Jurkat, Clone E6-1 (cell line): ENCODE data around the gene KCNS3.
A peak's percentile ranks its signal among the peaks of the same experiment; 100 is the strongest.
"Not testable (repeated sequence)": the region's sequence is repeated elsewhere in the genome, so short reads cannot be mapped to it uniquely, and the experiment has no call there.

Experiments used
- DNase-seq: peaks from one replicate; pipeline ENCODE4 v3.0.0-alpha.2; 2011; ENCODE audit warnings: low read depth, low spot score
- H3K4me3 ChIP-seq: 2 replicates; pipeline ENCODE4 v1.5.1; 2011; ENCODE audit warnings: mild to moderate bottlenecking, low read length, control low read depth, moderate library complexity

Gene KCNS3

DNA sequence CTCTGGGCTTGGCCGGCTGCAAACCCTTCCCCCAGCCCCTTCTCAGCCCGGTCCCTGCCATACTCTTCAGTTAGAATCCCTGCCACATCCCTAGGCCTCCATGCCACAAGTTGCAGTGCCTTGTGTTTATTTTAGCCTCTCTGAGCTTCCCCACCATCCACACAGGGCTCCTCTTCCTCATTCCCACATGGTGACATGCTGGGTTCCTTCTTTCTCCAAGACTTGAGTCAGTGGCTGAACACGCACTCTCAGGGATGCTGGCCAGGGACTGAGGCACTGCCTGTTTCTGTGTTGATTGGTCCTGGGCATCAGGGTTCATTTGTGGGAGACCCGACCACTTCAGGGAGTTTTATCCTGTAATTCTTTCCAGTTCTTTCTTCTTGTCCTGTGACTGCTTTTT lies 56.3 kb downstream of the KCNS3 start:
- no peak for DNase-seq
- H3K4me3 ChIP-seq: no peak overlapping the region

- DNase-seq: no peak
- no peak overlapping the region for H3K4me3 ChIP-seq
These were observed 56.9 kb downstream of the KCNS3 start for GRCh38 chr2:17935242-17935885.

GRCh38 chr2:17936599-17936998 lies 58.1 kb downstream of the KCNS3 start:
- no peak overlapping the region for H3K4me3 ChIP-seq
- no peak for DNase-seq

- no peak overlapping the region for H3K4me3 ChIP-seq
- no peak for DNase-seq
These were observed 61.7 kb downstream of the KCNS3 start for GRCh38 chr2:17940091-17940630.

GRCh38 chr2:17943444-17943843 lies 65.0 kb downstream of the KCNS3 start:
- no peak for DNase-seq
- no peak overlapping the region for H3K4me3 ChIP-seq

GRCh38 chr2:17947113-17947512 lies 68.6 kb downstream of the KCNS3 start:
- H3K4me3 ChIP-seq: no peak overlapping the region
- DNase-seq: no peak

- H3K4me3 ChIP-seq: no peak overlapping the region
- no peak for DNase-seq
These were observed 71.5 kb downstream of the KCNS3 start for GRCh38 chr2:17950006-17950405.

DNA sequence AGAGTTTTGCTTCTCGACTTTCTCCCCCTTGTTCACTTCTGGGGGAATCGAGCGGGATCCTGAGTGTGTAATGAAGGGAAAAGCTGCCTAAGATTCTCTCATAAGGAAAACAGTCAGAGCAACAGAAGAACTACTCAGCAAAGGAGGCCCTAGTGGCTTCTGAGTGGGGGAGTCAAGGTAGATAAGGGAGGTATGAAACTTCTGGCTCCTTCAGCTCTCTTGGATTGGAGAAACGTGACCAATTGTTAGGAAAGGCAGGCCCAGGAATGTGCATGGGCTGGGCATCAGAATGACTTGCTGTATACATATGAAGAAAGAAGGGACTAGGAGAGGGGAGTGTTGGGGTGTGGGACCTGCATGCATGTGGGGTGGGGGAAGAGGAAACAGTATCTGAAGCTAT lies 73.1 kb downstream of the KCNS3 start:
- H3K4me3 ChIP-seq: no peak overlapping the region
- DNase-seq: no peak

DNA sequence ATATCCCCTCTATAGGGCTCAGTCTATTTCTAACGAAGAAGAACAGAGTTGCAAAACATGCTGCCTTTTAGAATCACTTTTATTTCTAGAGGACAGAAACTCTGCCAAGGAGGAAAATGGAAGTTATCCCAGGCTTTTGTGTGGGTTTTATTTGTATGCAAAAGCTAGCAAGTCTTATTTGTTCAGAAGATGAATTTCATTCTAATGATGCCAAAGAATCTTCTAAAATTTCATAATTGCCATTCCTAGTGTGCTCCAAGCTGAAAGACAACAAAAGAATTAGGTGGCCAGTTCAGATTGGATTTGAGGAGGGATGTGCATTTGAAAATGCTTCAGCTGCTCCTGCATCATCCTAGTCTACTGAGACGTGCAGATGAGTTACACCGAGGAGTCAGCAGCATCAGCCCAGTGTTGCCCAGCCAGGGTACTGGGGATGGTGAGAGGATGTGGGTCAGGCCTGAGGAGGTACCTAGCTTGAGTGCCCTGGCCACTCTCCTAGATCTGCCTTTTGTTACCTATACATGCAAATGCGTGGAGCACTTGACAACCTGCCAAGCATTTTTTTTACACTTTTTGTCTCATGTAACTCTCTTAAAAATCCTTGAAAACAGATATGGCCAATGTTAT lies 80.1 kb downstream of the KCNS3 start:
- DNase-seq: no peak
- no peak overlapping the region for H3K4me3 ChIP-seq

- no peak for DNase-seq
- H3K4me3 ChIP-seq: no peak overlapping the region
These were observed 80.9 kb downstream of the KCNS3 start for GRCh38 chr2:17959356-17959755.

DNA sequence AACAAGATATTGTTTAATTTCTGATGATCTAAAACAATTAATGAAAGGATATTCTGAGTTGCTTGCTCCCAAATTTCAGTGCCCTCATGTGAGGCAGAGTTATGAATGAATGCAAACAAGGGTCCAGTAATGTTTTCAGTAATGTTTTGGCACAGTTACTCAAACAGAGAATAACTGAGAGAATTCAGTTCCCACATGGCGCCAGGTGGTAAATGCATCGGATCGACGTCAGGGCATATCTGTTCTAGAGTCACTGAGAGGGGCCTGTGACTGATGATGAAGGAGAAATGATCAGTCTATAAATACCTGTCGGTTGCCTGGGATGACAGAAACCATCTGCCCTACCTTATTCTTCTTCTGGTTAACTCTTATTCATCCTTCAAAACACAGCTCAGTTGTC lies 81.4 kb downstream of the KCNS3 start:
- no peak overlapping the region for H3K4me3 ChIP-seq

DNA sequence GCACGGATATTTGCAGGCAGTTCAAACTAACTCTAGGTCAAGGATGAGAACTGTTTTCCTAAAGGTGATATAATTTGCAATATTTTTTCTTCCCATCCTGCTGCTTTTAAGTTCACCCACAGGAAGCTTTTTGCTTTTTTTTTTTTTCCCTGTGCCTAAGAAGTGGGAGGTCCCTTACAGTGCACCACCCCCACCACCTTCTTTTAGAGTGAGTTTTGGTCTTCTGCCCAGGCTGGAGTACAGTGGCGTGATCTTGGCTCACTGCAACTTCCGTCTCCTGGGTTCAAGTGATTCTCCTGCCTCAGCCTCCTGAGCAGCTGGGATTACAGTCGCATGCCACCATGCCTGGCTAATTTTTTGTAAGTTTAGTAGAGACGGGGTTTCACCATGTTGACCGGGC lies 82.5 kb downstream of the KCNS3 start:
- peak; percentile 16 for DNase-seq
- no peak overlapping the region for H3K4me3 ChIP-seq

More for the DNA sequence above, 81.4 kb downstream of the KCNS3 start:
- DNase-seq: no peak

GRCh38 chr2:17961789-17962188 lies 83.3 kb downstream of the KCNS3 start:
- no peak overlapping the region for H3K4me3 ChIP-seq
- DNase-seq: no peak

DNA sequence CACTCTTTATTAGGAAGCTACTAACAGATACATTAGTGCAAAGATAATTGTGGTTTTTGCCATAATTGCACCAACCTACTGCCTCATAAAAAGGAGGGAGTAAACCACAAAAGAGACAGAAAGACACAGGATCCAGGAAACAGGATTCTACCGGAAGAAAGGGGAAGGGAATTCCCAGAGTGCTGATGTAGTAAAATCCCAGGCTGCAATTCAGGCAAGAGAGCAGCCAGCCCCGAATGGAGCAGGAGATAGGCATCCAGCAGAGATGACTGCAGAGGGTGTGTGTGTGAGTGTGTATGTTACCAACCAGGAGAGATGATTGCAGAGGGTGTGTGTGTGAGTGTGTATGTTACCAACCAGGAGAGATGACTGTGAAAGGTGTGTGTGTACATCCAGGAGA lies 84.4 kb downstream of the KCNS3 start:
- H3K4me3 ChIP-seq: no peak overlapping the region
- no peak for DNase-seq

DNA sequence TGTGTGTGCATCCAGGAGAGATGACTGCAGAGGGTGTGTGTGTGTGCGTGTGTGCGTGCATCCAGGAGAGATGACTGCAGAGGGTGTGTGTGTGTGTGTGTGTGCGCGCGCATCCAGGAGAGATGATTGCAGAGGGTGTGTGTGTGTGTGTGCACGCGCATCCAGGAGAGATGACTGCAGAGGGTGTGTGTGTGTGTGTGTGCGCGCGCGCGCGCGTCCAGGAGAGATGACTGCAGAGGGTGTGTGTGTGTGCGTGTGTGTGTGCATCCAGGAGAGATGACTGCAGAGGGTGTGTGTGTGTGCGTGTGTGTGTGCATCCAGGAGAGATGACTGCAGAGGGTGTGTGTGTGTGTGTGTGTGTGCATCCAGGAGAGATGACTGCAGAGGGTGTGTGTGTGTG lies 85.1 kb downstream of the KCNS3 start:
- DNase-seq, H3K4me3 ChIP-seq: not testable (repeated sequence)

DNA sequence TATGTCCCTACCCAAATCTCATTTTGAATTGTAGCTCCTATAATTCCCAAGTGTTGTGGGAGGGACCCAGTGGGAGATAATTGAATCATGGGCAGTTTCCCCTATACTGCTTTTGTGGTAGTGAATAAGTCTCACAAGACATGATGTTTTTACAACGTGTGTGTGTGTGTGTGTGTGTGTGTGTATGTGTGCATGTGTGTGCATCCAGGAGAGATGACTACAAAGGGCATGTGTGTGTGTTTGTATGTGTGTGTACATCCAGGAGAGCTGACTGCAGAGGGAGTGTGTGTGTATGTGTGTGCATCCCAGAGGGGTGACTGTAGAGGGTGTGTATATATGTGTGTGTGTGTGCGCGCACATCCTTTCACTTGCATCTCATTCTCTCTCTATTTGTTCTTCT lies 86.7 kb downstream of the KCNS3 start:
- no peak for DNase-seq

DNA sequence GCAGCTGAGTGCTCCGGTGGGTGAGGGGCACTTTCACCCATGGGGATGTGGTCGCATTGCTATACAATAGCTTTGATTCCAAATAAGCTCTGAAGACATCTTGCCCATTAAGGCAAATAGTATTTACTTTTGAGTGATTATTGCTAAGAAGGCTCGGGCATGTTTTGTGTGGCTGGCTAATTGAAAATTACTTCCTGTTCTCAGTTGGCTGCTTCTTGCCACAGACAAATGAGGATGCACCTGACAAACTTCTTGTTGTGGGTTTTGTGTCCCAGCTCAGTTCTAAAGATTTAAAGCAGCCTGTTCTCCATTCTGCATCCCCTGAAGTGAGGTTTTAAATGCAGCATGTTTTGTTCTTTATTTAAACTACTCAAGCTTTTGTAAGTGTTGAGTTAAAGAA lies 88.3 kb downstream of the KCNS3 start:
- H3K4me3 ChIP-seq: peak overlapping the region; percentile 21
- DNase-seq: peak; percentile 93

More for the DNA sequence above, 86.7 kb downstream of the KCNS3 start:
- H3K4me3 ChIP-seq: no peak overlapping the region

- no peak overlapping the region for H3K4me3 ChIP-seq
- no peak for DNase-seq
These were observed 91.2 kb downstream of the KCNS3 start for GRCh38 chr2:17969661-17970060.

DNA sequence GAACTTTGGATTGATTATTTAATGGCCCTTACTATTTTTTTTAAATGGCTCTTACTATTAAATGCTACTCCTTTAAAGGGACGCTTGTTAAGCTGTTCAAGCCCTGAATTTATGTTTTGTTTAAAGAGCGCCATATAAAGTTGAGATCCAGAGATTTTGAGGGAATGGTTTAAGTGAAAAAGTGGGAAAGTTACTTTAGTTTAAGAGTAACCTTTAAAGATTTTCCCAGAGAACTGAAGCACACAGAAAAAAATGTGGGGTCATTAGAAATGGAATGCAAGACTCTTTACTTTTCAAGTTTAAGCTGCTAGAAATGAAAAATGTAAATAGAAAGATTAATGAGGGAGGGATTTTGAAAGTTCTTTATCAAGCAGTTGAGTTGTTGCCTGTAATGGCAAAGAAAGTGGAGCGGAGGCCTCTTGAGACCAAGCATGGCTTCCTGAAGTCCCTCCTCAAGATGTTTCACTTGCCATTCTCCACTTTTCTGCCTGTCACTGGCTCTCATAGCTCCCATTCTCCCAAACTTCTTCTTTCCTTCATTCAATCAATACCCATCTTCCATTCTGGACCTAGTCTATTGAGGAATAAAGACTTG lies 93.2 kb downstream of the KCNS3 start:
- no peak for DNase-seq
- no peak overlapping the region for H3K4me3 ChIP-seq

GRCh38 chr2:17972991-17973390 lies 94.5 kb downstream of the KCNS3 start:
- no peak for DNase-seq
- H3K4me3 ChIP-seq: no peak overlapping the region
